Cardiac septum (tissue), 1 donor: ENCODE measurements around the gene KLK4. TPM values are rescaled to one million over a fixed set of nuclear protein-coding genes. Genes with fewer than 3 reads are reported as not detected.

Source experiments
- DNase-seq: peaks from one replicate; pipeline ENCODE4 v3.0.0-alpha.2; 2020; ENCODE audit warnings: low spot score
- intact Hi-C: fragments of 100-400 bp; cut with DNase I; formaldehyde crosslinking; loops from one replicate; pipeline ENCODE4 v1.14.0; 2022
- total RNA-seq: library from RNA; stranded (reverse); fragmentation: NEBNext Ultra II Directional; extraction: Animal tissue kit (Norgen Biotek cat#: 25700); gene quantifications from one replicate; pipeline ENCODE4 v1.2.1, GENCODE V29; 2021
- donor health status: DM: no; HTN: no; CAD: no.

The KLK4 gene
- total RNA-seq, 1 donor from 2014 or later, result not detected

DNA sequence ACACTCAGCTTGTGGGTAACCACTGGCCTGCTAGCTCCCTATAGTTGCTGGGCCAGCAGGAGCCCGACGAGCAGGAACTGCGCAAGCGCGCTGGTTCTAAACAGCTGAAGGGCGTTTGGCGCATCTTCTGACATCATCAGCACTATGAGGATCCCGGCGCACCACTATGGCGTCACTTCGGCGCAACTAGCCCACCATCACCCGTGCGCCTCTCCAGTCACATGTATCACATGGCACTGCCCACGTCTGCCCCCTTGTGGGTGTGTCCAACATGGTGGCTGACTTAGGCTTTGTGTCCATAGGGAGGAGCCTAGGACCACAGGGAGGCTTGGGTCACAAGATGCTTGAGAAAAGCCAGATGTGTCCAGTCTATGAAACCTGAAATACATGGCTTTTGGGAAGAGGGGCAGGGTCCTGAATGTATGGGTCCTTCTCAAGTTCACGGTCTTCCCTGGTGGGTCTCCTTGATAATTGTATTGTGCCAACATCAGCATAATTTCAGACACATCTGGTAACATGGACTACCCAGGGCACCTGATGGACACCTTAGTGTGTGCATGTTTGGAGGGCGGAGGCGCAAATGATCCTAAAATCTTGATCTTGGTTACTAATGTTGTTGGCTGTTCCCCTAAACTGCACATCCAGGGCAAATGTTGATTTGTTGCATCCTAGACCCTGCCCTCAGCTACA, 18.0 kb downstream of the KLK4 start:
- intact Hi-C loops, result no loop called here
- no peak for DNase-seq

DNA sequence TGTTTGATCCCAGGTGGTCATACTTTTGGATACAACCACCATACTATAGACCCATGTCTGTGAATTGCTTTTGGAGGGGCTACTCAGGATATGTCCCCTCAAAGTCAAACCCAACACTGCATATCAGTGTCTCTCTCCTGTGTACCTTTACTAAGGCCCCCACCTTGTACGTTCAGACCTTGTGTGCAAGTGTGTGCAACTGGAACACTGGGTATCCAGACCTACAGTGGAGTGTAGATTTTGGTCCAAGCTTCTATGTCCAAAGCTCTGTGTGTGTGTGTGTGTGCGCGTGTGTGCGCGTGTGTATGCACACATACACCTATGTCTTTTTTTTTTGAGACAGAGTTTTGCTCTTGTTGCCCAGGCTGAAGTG, 20.0 kb downstream of the KLK4 start:
- intact Hi-C loops, result no loop called here
- no peak for DNase-seq

DNA sequence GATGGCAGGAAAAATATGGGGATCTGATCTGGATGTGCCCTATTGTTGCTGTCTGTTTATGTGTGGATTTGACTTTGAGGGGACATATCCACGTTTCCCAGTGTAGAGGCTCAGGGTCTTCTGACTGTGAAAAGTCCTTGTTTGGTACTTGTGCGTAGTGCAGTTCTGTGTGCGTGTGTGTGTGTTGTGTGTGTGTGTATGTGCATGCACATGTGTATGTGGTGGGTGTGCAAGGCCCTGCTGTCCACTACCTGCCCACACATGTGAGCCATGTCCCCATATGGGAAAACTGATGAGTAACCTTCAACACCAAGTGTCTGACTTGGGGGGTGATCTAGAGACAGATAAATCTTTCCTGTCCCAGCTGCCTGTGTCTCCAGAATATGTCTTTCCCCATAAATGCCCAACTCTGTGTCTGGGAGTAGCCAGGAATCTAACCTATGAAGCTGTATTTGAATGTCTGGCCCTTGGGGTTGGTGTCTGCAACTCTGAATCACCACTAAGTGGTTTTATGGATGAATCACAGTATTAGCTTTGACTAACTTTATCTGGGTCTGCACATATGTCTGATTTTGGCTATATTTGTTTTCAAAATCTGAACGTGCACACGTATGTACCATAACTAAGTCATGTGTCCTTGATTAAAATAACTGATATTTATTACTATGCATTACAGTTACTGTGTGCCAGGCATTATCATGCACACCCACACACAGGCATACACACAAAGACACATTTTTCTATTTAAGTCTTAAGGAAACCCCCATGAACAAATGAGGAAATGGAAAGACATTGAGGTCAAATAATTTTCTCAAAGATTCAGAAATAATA, 20.6 kb downstream of the KLK4 start:
- intact Hi-C loops, result no loop called here

DNA sequence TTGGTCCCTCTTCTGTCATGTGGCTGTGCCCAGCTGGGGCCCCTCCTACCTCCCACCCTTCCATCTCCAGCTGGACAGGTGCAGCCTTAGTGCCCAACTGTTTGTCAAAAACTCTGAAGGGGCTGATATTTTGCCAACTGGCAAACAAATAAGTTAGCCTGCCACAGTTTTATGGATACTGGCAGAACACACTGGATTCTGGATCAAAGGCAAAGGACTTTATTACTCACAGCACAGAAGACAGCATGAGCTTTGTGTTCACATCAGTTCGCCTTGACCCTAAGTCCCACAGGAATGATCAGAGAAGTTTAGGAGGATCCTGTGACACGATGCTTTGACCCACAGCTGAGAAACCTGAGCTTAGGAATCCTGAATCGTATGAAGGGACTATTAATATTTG, 21.6 kb downstream of the KLK4 start:
- DNase-seq, result no peak
- intact Hi-C loops, result no loop called here

More for the DNA sequence above, 20.6 kb downstream of the KLK4 start:
- DNase-seq, result no peak

DNA sequence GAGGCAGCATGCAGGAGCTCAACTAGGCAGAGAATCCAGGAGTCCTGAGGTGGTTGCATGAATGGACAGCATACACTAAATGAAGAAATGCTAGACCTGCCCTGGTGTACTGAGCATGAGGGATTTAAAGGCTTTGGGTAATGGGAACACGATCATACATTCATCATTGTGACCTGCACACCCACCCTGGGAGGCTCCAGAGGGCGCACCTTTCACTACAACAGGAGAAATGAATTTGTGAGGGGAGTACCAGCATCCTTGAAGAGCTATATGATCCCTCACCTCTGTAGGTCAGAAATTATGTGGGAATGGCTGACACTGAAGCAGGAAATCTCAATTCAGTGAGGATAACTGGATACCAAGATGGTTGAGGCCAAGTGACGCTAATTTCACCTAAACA, 29.0 kb downstream of the KLK4 start:
- intact Hi-C loops, result no loop called here
- no peak for DNase-seq

DNA sequence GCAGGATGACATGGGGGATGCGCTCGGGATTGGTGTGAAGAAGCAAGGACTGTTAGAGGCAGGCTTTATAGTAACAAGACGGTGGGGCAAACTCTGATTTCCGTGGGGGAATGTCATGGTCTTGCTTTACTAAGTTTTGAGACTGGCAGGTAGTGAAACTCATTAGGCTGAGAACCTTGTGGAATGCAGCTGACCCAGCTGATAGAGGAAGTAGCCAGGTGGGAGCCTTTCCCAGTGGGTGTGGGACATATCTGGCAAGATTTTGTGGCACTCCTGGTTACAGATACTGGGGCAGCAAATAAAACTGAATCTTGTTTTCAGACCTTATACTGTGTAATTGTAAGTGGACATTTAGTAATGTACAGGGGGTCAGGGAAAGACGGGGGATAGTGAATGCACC, 31.0 kb downstream of the KLK4 start:
- no peak for DNase-seq
- intact Hi-C loops, result no loop called here

DNA sequence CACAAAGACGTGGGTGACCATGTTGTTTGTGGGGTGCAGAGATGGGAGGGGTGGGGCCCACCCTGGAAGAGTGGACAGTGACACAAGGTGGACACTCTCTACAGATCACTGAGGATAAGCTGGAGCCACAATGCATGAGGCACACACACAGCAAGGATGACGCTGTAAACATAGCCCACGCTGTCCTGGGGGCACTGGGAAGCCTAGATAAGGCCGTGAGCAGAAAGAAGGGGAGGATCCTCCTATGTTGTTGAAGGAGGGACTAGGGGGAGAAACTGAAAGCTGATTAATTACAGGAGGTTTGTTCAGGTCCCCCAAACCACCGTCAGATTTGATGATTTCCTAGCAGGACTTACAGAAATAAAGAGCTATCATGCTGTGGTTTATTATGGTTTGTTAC, 32.3 kb downstream of the KLK4 start:
- no peak for DNase-seq
- intact Hi-C loops, result no loop called here

DNA sequence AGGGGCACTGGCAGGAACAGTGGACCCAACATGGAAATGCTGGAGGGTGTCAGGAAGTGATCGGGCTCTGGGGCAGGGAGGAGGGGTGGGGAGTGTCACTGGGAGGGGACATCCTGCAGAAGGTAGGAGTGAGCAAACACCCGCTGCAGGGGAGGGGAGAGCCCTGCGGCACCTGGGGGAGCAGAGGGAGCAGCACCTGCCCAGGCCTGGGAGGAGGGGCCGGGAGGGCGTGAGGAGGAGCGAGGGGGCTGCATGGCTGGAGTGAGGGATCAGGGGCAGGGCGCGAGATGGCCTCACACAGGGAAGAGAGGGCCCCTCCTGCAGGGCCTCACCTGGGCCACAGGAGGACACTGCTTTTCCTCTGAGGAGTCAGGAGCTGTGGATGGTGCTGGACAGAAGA, 33.9 kb downstream of the KLK4 start:
- no peak for DNase-seq

DNA sequence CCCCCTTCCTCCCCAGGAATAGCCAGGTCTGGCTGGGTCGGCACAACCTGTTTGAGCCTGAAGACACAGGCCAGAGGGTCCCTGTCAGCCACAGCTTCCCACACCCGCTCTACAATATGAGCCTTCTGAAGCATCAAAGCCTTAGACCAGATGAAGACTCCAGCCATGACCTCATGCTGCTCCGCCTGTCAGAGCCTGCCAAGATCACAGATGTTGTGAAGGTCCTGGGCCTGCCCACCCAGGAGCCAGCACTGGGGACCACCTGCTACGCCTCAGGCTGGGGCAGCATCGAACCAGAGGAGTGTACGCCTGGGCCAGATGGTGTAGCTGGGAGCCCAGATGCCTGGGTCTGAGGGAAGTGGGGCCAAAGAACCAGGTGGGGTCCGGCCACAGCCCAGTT, 34.7 kb downstream of the KLK4 start:
- DNase-seq, result no peak
- intact Hi-C loops, result no loop called here

More for the DNA sequence above, 33.9 kb downstream of the KLK4 start:
- intact Hi-C loops, result no loop called here

DNA sequence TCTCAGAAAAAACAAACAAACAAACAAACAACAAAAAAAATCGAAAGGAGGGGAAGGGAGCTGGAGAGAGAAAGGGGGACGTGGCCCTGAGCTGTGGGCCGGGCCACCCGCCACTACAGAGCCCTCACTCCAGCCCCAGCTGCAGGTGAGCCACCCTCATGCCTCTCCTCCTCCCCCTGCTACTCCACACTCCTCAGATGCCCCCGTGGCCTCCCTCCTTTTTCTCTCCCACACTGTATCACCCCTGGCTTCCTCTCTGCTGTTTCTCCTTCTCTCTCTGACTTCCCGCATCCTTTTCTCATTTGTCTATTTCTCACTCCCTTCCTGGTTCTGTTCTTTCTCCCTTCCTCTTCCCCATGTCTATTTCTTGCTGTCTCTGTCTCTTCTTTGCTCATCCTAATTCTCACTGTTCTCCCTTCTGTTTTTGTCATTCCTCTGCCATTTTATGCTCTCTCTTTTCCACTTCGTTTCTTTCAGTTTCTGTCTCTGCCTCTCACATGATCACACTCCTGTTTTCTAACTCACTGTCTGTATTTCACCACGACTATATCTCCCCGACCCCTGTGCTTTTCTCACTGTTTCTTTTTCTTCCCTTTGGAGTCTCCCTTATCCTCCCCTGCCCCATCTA, 35.3 kb downstream of the KLK4 start:
- intact Hi-C loops, result no loop called here
- DNase-seq, result no peak

DNA sequence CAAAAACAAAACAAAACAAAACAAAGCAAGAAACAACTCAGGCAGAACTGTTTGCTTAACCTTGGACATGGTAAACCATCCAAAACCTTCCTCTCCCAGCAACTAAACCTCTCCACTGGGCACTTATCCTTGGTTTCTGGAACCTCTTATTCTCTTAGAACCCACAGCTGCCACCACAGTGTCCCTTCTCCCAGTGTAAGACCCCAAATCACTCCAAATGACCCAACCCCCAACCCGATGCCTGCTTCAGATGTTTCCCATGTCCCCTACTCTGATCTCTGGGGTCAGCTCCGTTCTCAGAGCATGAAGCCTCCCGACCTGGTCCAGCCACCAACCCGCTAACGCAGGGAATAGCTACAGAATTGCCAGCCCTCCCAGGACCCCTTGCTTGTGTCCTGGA, 37.0 kb downstream of the KLK4 start:
- intact Hi-C loops, result no loop called here

DNA sequence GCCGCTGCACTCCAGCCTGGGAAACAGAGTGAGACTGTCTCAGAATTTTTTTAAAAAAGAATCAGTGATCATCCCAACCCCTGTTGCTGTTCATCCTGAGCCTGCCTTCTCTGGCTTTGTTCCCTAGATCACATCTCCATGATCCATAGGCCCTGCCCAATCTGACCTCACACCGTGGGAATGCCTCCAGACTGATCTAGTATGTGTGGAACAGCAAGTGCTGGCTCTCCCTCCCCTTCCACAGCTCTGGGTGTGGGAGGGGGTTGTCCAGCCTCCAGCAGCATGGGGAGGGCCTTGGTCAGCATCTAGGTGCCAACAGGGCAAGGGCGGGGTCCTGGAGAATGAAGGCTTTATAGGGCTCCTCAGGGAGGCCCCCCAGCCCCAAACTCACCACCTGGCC, 38.1 kb downstream of the KLK4 start, which contains the start of gene KLK2:
TSS of gene KLK2 (plus strand) at position 384 of the 400 bp plus-strand sequence. CDS start 35 bp downstream, outside the sequence.
- DNase-seq, result no peak
- intact Hi-C loops, result no loop called here

More for the DNA sequence above, 37.0 kb downstream of the KLK4 start:
- no peak for DNase-seq

DNA sequence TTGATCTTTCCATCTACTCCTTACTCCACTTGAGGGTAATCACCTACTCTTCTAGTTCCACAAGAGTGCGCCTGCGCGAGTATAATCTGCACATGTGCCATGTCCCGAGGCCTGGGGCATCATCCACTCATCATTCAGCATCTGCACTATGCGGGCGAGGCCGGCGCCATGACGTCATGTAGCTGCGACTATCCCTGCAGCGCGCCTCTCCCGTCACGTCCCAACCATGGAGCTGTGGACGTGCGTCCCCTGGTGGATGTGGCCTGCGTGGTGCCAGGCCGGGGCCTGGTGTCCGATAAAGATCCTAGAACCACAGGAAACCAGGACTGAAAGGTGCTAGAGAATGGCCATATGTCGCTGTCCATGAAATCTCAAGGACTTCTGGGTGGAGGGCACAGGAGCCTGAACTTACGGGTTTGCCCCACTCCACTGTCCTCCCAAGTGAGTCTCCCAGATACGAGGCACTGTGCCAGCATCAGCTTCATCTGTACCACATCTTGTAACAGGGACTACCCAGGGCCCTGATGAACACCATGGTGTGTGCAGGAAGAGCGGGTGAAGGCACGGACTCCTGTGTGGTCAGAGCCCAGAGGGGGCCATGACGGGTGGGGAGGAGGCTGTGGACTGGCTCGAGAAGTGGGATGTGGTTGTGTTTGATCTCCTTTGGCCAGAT, 40.6 kb downstream of the KLK4 start:
- DNase-seq, result no peak
- intact Hi-C loops, result no loop called here

DNA sequence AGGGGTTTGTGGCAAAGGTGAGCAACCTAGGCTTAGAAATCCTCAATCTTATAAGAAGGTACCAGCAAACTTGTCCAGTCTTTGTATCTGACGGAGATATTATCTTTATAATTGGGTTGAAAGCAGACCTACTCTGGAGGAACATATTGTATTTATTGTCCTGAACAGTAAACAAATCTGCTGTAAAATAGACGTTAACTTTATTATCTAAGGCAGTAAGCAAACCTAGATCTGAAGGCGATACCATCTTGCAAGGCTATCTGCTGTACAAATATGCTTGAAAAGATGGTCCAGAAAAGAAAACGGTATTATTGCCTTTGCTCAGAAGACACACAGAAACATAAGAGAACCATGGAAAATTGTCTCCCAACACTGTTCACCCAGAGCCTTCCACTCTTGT, 41.7 kb downstream of the KLK4 start:
- intact Hi-C loops, result no loop called here

DNA sequence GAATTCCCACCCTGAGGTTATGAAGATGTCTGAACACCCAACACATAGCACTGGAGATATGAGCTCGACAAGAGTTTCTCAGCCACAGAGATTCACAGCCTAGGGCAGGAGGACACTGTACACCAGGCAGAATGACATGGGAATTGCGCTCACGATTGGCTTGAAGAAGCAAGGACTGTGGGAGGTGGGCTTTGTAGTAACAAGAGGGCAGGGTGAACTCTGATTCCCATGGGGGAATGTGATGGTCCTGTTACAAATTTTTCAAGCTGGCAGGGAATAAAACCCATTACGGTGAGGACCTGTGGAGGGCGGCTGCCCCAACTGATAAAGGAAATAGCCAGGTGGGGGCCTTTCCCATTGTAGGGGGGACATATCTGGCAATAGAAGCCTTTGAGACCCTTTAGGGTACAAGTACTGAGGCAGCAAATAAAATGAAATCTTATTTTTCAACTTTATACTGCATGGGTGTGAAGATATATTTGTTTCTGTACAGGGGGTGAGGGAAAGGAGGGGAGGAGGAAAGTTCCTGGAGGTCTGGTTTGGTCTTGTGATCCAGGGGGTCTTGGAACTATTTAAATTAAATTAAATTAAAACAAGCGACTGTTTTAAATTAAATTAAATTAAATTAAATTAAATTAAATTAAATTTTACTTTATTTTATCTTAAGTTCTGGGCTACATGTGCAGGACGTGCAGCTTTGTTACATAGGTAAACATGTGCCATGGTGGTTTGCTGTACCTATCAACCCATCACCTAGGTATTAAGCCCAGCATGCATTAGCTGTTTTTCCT, 49.5 kb downstream of the KLK4 start:
- no peak for DNase-seq
- intact Hi-C loops, result no loop called here

More for the DNA sequence above, 41.7 kb downstream of the KLK4 start:
- no peak for DNase-seq

DNA sequence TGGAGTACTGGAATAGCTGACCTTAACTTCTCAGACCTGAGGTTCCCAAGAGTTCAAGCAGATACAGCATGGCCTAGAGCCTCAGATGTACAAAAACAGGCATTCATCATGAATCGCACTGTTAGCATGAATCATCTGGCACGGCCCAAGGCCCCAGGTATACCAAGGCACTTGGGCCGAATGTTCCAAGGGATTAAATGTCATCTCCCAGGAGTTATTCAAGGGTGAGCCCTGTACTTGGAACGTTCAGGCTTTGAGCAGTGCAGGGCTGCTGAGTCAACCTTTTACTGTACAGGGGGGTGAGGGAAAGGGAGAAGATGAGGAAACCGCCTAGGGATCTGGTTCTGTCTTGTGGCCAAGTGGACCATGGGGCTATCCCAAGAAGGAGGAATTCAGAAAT, 50.2 kb downstream of the KLK4 start:
- intact Hi-C loops, result no loop called here
- DNase-seq, result no peak

DNA sequence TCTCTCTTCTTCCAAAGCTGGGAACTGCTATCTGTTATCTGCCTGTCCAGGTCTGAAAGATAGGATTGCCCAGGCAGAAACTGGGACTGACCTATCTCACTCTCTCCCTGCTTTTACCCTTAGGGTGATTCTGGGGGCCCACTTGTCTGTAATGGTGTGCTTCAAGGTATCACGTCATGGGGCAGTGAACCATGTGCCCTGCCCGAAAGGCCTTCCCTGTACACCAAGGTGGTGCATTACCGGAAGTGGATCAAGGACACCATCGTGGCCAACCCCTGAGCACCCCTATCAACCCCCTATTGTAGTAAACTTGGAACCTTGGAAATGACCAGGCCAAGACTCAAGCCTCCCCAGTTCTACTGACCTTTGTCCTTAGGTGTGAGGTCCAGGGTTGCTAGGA, 51.3 kb downstream of the KLK4 start:
- DNase-seq, result no peak
- intact Hi-C loops, result no loop called here

DNA sequence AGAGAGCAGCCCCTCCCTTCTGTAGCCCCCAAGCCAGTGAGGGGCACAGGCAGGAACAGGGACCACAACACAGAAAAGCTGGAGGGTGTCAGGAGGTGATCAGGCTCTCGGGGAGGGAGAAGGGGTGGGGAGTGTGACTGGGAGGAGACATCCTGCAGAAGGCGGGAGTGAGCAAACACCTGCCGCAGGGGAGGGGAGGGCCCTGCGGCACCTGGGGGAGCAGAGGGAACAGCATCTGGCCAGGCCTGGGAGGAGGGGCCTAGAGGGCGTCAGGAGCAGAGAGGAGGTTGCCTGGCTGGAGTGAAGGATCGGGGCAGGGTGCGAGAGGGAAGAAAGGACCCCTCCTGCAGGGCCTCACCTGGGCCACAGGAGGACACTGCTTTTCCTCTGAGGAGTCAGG, 52.3 kb downstream of the KLK4 start:
- no peak for DNase-seq
- intact Hi-C loops, result no loop called here

DNA sequence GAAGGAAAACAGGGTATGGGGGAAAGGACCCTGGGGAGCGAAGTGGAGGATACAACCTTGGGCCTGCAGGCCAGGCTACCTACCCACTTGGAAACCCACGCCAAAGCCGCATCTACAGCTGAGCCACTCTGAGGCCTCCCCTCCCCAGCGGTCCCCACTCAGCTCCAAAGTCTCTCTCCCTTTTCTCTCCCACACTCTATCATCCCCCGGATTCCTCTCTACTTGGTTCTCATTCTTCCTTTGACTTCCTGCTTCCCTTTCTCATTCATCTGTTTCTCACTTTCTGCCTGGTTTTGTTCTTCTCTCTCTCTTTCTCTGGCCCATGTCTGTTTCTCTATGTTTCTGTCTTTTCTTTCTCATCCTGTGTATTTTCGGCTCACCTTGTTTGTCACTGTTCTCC, 53.8 kb downstream of the KLK4 start:
- intact Hi-C loops, result no loop called here
- no peak for DNase-seq
